Parathyroid adenoma (tissue), 2 donors: Measurements from ENCODE around the gene SLX9.

ENCODE experiments used
- H2AFZ ChIP-seq: fragments of 300-600 bp; sonication (generic); one replicate; pipeline ENCODE4 v1.7.0; 2017; ENCODE audit warnings: antibody characterized with exemption, mild to moderate bottlenecking
- H3K27ac ChIP-seq: fragments of 300-600 bp; sonication (generic); one replicate; pipeline ENCODE4 v1.7.0; 2017
- H3K27me3 ChIP-seq: fragments of 300-600 bp; sonication (generic); one replicate; pipeline ENCODE4 v1.7.0; 2017; ENCODE audit warnings: low read length; ENCODE audit not compliant: control insufficient read depth, insufficient read depth
- H3K36me3 ChIP-seq: fragments of 300-600 bp; sonication (generic); one replicate; pipeline ENCODE4 v1.7.0; 2017; ENCODE audit warnings: low read length; ENCODE audit not compliant: control insufficient read depth, insufficient read depth
- H3K4me1 ChIP-seq: fragments of 300-600 bp; sonication (generic); one replicate; pipeline ENCODE4 v1.7.0; 2017; ENCODE audit warnings: control low read depth
- H3K4me2 ChIP-seq: fragments of 300-600 bp; sonication (generic); one replicate; pipeline ENCODE4 v1.7.0; 2017; ENCODE audit warnings: low read length
- H3K4me3 ChIP-seq: fragments of 300-600 bp; sonication (generic); one replicate; pipeline ENCODE4 v1.7.0; 2017; ENCODE audit warnings: low read depth, low read length
- H3K79me2 ChIP-seq: fragments of 300-600 bp; sonication (generic); one replicate; pipeline ENCODE4 v1.7.0; 2017; ENCODE audit warnings: control low read depth
- H3K9ac ChIP-seq: fragments of 300-600 bp; sonication (generic); one replicate; pipeline ENCODE4 v1.7.0; 2017; ENCODE audit warnings: mild to moderate bottlenecking
- H3K9me3 ChIP-seq: fragments of 300-600 bp; sonication (generic); one replicate; pipeline ENCODE4 v1.7.0; 2017; ENCODE audit warnings: low read length; ENCODE audit not compliant: control insufficient read depth
- TF ChIP-seq, protein P1 (sequence below): fragments of 300-600 bp; sonication (generic); IDR thresholded peaks from one replicate; pipeline ENCODE4 v1.7.0; 2017; ENCODE audit warnings: antibody characterized with exemption, mild to moderate bottlenecking
- donor health status: primary hyperparathyroidism.

The SLX9 gene

DNA sequence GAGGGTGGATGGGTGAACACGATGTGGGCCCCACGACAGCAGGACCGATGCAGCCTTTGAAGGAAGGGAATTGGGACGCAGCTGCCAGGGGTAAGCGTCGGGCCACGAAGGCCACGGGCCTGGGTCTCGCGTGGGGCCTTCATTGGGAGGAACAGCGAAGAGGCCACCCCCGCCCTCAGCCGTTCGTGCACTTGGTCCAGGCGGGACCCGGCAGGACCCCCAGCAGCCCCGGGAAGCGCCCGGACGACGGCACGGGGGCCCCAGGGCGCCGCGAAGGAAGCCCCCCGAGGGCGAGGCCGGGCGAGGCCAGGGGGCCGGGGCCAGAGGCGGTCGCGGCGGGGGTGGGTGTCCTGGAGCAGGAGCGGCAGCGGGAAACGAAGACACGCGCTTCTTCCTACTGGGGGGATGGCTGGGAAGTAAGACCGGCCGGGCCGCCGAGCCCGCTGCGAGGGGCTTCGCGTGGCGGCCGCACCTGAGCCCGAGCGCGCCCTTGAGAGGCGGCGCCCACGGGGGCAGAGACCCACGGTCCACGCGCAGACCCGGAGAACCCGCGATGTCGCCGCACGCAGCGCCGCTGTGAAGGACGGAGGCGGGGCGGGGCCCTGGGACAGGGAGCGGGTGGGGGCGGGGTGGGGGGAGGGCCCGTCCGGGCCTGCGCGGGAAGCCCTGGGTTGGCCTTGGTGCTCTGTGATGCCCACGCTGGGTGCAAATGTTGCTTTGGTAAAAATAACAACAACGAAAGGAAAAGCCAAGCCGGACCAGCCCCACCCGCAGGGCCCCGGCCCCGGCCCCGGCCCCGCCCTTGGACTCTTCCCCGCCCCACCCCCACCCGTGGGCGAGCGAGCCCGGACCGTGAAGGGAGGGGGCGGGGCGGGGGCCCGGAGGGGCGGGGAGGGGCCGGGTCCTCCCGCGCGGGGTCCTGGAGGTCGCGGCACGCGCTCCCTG is 78.6 kb downstream of the SLX9 start:
- Histone ChIP-seq H3K4me1 (no peaks in the 10 kb centered on the region), H3K9me3 (no peaks in the 10 kb centered on the region), H3K27me3 (no peaks in the 10 kb centered on the region), H3K4me2 (peak overlapping the region; percentile 65), H2AFZ (no peak overlapping the region), H3K4me3 (no peak overlapping the region), H3K79me2 (no peaks in the 10 kb centered on the region), H3K27ac (no peak overlapping the region), H3K9ac (no peak overlapping the region), H3K36me3 (no peaks in the 10 kb centered on the region)
- TF ChIP-seq, protein P1, sequence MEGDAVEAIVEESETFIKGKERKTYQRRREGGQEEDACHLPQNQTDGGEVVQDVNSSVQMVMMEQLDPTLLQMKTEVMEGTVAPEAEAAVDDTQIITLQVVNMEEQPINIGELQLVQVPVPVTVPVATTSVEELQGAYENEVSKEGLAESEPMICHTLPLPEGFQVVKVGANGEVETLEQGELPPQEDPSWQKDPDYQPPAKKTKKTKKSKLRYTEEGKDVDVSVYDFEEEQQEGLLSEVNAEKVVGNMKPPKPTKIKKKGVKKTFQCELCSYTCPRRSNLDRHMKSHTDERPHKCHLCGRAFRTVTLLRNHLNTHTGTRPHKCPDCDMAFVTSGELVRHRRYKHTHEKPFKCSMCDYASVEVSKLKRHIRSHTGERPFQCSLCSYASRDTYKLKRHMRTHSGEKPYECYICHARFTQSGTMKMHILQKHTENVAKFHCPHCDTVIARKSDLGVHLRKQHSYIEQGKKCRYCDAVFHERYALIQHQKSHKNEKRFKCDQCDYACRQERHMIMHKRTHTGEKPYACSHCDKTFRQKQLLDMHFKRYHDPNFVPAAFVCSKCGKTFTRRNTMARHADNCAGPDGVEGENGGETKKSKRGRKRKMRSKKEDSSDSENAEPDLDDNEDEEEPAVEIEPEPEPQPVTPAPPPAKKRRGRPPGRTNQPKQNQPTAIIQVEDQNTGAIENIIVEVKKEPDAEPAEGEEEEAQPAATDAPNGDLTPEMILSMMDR: no peak

DNA sequence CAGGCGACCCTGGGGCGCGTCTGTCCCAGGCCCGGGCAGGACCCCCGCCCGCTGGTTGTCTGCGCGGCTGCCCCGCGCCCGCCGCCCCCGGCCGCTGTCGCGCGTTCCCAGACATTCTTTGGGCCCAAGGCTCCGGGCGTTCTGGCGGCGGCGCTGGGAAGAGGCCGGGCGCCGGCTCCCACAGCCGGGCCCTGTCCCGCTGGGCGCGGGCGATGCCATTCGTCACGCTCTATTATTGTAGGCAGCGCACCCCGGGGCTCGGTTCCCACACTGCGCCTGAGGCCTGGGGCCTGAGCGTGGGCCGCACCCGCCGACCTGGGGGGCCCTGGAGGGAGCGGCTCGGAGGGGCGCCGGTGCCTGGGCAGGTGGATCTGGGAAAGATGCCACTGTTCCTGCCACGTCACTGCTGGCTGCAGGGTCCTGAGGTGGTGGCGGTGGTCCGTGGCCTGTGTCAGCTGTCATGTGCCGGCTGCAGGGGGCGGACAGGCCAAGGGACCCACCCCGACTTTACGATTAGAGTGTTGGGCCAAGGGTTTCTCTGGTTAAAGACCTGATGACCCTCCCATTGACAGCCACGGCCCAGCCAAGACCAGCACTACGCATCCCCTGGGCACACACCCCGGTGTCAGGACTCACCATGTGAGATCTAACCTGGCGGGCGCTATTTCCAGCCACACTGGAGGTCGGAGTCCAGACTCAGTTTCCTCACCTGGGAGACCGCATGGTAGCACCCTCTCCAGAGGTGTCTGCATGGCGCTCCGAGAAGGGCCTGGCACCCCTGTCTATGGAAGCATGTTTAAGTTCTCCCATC is 79.5 kb downstream of the SLX9 start:
- Histone ChIP-seq H3K27ac (no peak overlapping the region), H3K4me3 (no peak overlapping the region)

DNA sequence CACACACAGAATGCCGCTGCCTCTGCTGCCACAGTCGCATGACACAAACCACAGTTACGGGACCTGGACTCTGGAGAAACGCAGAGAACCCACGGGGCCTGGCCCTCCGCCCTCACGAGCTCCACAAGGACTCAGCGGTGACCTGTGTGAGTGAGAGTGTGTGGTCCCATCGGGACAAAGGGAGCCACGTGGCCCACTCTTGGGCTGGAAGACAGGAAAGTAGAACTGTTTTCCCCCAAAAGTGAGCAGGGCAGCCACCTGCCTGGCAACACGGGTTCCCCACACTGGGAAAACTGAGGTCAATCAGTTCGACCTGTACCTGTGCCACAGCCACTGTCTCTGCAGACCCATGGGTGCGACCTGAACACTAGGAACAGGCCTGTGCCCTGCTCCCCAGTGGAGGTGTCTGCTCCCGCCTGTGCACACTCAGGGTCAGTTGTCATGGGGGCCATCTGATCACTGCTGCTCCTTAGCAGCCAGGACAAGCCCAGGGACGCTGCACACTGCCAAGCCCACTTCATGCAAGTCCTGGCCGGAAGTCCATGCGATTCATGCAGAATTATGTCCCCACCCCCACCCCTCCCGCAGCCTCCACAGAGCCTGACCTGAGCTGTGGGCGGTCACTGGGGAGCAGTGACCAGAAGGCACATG is 80.2 kb downstream of the SLX9 start:
- H3K27me3 ChIP-seq: no peaks in the 10 kb centered on the region
- TF ChIP-seq, protein P1: no peak
- no peaks in the 10 kb centered on the region for H3K4me1 ChIP-seq
- H3K4me2 ChIP-seq: no peak overlapping the region
- no peak overlapping the region for H3K4me3 ChIP-seq
- no peaks in the 10 kb centered on the region for H3K9me3 ChIP-seq
- no peak overlapping the region for H3K9ac ChIP-seq
- H3K79me2 ChIP-seq: no peaks in the 10 kb centered on the region
- no peak overlapping the region for H3K27ac ChIP-seq
- no peaks in the 10 kb centered on the region for H3K36me3 ChIP-seq
- no peak overlapping the region for H2AFZ ChIP-seq

More for the DNA sequence above, 79.5 kb downstream of the SLX9 start:
- Histone ChIP-seq H3K9ac (no peak overlapping the region), H3K4me2 (no peak overlapping the region), H3K27me3 (no peaks in the 10 kb centered on the region), H3K4me1 (no peaks in the 10 kb centered on the region), H3K79me2 (no peaks in the 10 kb centered on the region), H3K9me3 (no peaks in the 10 kb centered on the region), H3K36me3 (no peaks in the 10 kb centered on the region), H2AFZ (no peak overlapping the region)
- TF ChIP-seq, protein P1: no peak

DNA sequence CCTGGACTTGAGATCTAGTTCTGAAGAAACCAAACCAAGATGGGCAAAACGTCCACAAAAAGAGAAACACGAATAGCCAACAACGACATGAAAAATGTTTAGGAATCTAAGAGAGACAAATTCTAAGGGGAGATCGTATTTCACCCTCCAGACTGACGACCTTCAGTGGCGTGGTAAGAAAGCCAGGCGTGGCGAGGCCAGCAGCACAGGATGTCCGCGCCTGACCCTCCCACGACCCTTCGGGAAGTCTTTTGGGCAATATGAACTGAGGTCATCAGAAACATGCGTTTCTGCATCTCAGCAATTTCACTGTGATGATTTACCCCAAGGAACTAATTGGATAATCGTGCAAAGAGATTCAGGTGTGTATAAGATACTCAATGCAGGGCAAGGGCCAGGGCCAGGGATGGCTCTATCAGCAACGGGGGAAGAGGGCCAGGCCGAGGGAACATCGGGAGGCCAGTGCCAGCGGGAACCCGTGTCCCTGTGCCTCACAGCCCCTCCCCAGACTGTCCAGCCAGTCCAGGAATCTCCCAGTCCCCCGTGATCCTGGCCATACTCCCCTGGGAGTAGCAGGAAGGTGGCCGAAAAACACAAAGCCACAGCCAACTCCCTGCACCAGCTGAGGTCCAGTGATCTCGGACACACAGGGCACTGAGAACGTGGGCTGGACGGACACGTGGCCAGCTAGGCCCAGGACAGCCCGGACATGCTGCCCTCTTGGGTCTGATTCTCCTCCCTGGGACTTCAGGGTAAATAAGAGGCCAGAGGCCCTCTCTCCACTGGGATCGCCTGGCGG is 81.0 kb downstream of the SLX9 start:
- Histone ChIP-seq H3K36me3 (no peaks in the 10 kb centered on the region), H3K9me3 (no peaks in the 10 kb centered on the region), H3K4me3 (no peak overlapping the region), H3K4me2 (no peak overlapping the region), H3K79me2 (no peaks in the 10 kb centered on the region), H2AFZ (no peak overlapping the region), H3K9ac (no peak overlapping the region), H3K4me1 (no peaks in the 10 kb centered on the region), H3K27me3 (no peaks in the 10 kb centered on the region), H3K27ac (no peak overlapping the region)
- TF ChIP-seq, protein P1: no peak
